NCI-H1417 treated with DMSO at 0.1 percent for 48 hours (cell line): Measurements from ENCODE around the gene TAS1R2.
"Not testable (repeated sequence)": the region's sequence is repeated elsewhere in the genome, so short reads cannot be mapped to it uniquely, and the experiment has no call there.

Source experiments
- DNase-seq: peaks from one replicate; lab custom pipeline; 2025; lab: John Stamatoyannopoulos, UW

Gene TAS1R2

DNA sequence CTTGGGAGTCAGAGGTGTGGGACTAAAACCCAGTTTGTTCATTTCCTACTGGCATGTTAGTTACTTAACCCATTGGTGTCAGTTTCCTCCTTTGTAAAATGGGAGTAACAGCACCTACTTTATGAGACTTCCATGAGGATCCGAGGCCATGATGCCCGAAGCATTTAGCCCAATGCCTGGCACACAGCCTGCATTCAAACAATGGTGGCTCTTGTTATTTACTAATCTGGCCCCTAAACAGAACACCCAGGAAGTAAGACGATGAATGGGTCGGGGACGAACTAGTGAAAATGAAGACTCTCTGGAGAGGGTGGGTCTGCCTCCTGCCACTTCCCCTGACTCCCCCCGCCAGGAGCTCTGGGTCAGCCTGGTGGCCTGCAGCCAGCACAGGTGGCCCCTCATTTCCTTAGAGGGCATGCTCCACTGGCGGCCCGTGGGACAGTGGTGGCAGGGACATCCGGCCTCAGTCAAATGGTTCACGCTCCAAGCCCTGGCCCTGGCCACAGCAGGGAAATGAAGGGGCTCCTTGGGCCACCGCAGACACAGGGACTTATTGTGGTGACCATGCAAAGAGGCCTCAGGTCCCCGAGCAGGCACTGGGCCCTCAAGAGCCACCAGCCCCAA, 9.5 kb upstream of the TAS1R2 start:
- DNase-seq, result no peak

DNA sequence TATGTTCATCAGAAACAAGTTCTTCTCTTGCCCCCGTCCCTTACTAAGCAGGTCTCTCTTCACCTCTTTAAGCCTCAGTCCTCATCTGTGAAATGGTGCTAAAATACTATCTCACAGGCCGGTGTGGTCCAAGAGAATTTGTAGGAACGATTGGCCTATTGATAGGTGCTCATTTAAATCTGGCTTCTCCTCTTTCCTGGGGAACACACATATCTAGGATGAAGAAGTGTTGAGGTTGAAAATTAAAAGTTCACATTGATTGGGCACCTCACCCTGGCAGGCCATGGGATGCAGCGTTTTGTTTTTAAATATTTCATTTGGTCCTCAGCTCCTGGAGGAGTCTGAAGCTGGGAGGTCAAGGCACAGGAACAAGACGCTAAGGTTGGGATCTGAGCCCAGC, 8.9 kb upstream of the TAS1R2 start:
- no peak for DNase-seq

DNA sequence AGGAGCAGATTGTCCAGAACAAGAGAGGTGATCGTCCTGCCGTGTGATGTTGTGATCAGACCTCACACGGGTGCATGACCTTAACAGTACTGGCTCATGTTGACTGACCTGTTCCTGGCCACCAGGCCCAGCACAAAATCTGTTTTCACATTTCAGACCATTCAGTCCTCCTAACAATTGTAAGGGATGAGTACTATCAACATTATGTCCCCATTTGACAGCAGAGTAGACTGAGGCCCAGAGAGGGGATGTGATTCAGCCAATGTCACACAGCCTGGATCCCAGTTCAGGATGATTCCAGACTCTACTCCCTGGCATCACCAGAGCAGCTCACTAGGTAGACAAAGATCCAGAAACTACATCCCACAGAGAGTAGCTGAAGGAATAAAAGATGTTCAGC, 7.4 kb upstream of the TAS1R2 start:
- DNase-seq, result no peak

DNA sequence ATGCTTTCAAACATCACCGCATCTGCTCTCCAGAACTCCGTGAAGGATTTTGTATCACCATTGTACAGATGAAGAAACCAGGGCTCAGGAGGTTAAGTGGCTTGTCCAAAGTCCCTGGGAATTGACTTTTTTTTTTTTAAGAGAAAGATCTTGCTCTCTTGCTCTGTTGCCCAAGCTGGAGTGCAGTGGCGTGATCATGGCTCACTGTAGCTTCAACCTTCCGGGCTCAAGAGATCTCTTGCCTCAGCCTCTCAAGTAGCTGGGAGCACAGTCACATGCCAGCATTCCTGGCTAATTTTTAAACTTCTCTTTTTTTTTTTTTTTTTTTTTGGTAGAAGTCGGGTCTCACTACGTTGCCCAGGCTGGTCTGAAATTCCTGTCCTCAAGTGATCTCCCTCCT, 6.9 kb upstream of the TAS1R2 start:
- no peak for DNase-seq

DNA sequence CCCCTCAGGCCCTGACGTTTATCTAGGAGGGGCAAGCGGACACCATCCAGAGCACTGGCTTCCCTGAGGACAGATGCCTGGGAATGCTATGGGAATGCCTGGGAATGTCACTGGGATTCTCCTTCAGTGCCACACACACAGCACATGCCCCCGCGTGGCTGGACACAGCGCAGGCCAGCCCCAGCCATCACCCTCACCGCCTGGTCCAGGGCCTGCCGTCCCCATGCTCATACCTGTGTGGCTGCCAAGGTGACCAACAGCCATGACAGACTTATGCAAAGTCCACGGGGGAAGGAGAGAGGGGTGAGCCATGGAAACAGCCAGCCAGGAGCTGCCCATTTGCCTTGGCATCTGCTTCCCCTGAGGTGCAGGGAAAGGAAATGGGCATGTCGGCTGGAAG, 5.7 kb upstream of the TAS1R2 start:
- no peak for DNase-seq

DNA sequence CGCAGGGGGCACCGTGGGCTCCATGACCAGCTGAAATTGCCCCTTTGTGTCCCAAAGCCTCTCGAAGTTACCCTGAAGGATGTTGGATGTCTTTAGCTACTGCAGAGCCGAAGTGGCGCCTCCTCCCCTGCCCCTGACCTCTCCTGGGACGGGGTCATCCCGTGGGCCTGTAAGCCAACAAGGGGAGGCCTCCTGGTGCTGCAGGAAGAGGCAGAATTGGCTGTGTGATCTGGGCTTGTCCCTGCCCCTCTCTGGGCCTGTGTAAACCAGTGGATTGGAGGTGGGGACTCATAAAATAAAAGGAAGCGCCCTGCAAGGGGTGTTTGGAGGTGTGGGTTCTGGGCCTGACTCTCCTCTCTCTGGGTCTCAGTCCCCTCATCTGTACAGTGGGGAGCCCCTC, 2.1 kb upstream of the TAS1R2 start:
- no peak for DNase-seq

DNA sequence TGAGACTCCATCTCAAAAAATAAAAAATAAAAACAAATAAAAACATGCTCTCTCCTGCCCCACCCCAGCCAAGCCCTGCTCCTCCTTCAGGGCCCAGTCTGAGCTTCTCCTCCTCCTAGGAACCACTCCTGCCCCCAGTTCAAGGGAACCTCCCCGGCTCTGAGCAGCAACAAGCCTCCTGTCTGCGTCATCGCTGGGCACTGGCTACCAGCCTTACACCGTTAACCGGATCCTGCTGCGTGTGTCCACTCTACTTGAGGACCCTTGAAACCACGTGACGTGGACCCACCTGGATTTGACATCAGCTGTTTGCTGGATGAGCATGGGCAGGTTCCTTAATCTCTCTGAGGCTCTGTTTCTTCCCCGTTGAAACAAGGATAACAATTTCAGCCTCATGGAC, 1.6 kb upstream of the TAS1R2 start:
- DNase-seq, result no peak

DNA sequence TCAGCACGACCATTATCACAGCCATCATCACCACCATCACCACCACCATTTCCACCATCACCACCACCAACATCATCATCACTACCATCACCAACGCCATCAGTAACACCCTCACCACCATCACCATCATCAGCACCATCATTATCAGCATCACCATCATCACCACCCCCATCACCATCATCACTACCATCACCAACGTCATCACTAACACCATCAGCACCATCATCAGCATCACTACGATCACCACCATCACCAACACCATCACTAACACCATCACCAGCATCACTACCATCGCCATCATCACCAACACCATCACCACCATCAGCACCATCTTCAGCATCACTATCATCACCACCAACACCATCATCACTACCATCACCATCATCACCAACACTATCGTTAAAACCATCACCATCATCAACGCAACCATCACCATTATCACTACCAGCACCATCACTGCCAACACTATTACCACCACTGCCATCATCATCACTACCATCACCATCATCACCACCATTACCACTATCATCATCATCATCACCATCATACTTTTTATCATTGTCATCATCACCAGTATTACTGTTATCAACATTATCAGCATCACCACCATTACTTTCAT, 1.3 kb downstream of the TAS1R2 start:
- no peak for DNase-seq

DNA sequence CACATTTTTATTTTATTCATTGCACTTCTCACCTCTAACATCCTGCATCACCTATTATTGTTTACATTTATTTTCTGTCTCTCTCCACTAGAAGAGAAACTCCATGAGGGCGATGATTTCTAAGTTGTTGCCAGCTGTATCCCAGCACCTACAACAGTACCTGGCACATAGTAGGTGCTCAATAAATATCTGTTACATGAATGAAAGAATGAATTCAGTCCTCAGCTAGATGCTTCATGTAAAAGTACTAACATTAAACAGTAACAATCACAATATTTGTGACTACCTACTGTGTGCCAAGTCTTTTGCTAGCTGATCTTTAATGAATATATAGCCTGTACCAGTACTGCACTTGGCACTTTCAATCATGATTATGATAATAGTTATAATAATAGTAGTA, 3.0 kb downstream of the TAS1R2 start:
- DNase-seq, result no peak

DNA sequence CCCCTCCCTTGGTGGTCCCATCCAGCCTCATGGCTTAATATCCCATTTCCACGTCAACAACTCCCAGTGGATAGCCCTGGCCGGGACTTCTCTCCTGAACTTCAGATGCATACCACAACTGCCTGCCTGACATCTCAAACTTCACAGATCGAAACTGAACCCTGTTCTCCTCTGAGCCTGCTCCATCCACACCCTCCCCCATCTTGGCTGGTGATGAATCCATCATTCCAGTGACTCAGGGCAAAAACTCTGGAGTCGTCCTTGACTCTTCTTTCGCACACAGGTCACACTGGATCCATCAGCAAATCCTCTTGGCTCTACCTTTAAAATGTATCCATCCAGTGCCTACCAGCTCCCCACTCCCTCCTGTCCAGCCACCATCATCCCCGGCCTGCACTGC, 3.9 kb downstream of the TAS1R2 start:
- DNase-seq, result no peak

DNA sequence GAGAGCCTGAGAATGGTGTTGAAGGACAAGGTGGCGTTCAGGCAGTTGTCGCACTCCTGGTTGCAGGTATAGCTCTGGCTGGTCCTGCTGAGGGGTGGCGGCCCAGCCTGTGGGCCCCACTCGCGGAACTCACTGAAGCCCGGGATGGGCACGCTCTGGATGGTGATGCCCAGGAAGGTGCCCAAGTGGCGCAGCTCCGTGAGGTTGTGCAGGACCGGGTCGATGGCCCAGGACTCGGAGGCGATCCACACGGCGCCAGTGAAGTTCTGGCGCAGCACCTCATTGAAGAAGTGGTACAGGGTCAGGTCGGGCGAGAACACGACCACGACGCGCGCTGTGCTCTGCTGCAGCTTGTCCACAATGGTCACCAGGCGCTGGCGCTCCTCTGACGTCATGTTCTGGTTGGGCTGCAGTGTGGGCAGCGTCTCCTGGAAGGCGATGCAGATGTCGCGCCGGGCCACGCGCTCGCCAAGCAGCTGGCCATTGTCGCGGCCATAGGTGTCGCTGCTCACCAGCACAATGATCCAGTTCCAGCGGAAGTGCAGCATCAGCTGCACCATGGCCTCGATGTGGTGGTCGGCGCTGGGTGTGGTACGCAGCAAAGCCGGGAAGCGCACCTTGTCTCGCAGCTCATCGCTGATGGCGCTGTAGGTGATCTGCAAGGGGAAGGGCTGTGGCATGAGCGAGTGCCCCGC, 5.0 kb downstream of the TAS1R2 start:
- no peak for DNase-seq

DNA sequence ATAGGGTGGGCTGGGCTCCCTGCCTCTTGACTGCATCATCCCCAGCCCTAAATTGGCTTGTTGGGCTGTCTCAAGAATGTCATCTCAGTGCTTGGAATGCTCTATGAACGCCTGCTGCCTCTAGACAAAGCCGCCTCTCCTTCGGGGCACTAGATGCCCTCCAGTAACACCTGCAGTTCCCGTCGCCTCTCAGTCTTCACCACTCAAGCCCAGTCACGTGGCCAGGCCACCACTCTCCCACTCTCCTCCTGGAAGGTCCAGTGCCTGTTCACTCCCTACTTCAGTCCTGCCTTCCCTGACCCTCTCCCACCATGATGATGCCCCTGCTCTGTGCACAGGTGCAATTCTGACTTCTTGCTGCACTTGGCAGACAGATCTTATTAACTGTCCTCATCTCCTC, 7.0 kb downstream of the TAS1R2 start:
- no peak for DNase-seq

DNA sequence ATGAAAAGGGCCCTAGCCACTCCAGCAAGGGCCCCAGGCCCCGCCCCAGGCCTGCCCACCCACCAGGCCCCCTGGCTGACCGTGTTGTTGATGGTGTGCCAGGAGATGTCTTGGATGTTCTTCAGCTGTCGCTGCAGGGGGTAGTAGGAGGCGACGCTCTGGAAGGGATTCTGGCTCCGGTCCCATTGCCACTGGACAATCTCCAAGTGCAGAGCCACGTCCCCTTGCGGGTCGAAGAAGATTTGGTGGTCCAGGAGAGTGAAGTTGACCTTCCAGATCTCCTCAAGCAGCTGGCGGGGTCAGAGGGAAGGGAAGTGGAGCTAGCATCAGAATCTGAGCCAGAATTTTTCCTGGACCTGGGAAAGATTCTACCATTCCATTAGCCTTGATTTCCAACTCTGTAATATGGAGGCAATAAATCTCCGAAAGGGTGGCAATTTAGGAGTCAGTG, 10.2 kb downstream of the TAS1R2 start:
- DNase-seq, result no peak

DNA sequence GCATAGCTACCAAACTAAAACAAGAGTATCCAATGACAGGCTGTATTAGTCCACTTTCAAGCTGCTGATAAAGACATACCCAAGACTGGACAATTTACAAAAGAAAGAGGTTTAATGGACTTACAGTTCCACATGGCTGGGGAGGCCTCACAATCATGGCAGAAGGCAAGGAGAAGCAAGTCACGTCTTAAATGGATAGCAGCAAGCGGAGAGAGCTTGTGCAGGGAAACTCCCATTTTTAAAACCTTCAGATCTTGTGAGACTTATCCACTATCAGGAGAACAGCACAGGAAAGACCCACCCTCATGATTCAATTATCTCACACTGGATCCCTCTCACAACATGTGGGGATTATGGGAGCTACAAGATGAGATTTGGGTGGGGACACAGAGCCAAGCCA, 11.7 kb downstream of the TAS1R2 start:
- not testable (repeated sequence) for DNase-seq

DNA sequence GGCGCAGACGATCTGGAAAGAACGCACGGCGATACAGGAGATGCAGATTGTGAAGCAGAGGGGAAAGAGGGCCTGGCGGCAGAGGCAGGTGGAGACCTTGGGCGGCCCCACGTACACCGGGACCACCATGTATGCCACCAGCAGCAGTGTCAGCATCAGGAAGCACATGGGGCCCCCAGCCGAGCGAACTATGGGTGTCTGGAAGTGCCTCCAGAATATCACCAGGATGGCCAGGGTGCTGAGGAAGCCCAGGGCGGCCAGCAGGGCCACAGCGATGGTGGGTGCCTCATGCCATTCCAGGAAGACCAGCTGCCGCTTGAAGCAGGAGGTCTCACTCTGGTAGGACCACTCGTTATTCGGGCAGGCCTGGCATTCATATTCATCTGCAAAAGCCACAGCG, 19.3 kb downstream of the TAS1R2 start:
- no peak for DNase-seq

DNA sequence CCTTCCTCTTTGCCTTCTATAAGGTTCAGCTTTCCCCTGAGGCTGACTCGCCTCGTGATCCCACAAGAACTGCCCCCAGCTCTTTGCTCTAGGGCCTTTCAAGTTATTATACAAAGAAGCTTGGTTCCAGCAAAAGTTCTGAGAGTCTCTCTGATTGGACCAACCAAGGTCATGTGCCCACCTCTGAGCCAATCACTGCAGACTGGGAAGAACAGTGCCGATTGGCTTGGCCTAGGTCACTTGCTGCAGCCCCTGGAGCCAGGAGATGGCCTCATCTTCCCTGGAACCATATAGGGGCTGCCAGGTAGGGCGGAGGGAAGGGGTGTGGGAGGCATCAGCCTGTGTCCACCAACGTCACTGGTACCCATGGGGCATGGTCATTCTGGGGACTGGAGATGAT, 22.8 kb downstream of the TAS1R2 start:
- DNase-seq, result no peak

DNA sequence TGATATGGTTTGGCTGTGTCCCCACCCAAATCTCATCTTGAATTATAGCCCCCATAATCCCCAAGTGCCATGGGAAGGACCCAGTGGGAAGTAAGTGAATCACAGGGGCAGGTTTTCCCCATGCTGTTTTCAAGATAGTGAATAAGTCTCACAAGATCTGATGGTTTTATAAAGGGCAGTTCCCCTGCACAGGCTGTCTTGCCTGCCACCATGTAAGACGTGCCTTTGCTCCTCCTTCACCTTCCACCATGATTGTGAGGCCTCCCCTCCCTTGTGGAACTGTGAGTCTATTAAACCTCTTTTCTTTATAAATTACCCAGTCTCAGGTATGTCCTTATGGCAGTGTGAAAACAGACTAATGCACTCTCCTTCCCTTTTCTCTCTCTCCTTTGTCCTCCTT, 27.1 kb downstream of the TAS1R2 start:
- not testable (repeated sequence) for DNase-seq

DNA sequence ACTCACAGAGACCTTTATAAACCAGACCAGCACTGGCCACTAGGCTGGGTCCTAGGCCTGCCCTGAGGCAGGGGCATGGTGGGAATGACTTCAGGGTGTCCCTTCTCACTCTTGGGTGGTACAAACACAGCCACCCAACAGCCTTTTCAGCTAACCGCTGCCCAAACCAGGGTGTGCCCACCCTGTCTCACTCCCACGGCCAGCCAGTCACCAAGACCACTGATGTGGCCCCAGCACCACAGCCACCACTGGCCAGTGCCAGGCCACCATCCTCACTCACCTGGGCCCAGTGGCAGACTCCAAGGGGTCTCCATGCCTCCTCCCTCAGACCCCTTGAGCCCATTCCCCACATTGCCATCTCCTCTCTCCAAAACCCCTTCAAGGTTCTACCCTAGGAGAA, 27.8 kb downstream of the TAS1R2 start:
- no peak for DNase-seq

DNA sequence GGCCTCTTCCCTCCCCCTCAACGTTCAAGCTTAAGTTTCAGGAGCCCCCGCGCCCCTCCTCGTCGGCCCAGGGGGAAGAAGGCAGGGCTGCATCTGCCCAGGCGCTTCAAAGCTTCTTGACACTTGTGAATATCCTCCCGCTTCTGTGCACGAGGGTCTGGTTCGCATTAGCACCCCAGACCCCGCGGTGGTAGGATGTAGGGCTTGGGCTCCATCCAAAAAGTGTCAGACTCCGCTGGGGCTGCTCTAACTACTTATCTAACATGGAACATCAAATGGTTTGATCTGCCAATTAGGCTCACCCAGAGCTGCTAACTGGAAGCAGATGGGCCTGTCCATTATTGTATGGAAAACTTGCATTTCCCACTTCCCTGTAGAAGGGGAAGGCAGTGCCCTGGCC, 28.9 kb downstream of the TAS1R2 start:
- DNase-seq, result no peak

DNA sequence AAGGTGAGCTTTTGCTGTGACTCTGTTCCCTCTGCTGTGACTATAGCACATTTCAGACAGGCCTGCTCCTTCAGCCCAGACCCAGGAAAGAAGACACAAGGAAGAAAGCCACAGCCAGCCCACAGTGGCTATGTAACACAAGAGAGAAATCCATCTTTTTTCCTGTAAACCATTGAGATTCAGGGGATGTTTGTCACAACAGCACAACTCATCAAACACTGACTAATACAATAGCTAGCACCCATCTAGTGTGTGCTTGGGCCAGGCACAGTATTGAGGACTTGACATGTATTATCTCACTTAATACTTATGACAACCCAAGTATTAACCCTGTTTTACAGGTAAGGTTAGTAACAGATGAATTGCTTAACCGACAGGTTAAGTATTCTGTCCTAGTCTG, 29.8 kb downstream of the TAS1R2 start:
- no peak for DNase-seq

DNA sequence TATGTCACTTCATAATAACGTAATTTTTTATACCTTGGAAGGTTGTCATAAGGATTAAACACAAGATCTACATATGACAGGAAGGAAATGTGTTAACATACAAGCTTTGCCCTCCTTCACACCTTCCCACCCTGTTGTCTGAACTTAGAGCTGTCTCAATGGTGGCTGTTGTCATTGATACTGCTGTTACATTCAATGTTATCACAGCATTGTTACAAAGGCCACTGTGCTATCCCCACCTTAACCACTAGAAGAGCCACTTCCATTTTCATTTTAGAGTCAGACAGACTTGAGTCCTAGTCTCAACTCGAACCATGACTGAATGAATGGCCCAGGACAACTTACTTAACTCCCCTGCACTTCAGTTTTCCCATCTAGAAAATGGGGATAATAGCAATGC, 31.2 kb downstream of the TAS1R2 start:
- no peak for DNase-seq

DNA sequence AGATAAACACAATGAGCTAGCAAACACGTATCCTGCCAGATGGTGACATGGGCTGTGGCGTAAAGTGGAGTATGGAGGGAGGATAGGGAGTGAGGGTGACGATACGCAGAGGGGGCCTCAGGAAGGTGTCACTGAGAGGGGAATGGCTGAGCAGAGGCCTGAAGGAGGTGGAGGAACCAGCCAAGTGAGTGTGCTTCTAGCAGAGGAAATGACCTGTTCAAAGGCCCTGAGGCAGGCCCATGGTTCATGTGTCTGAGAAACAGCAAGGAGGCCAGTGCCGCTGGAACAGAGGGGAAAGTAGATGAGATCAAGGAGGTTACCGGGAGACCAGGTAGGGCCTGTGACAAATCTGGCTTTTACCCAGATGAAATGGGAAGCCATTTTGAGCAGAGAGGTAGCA, 36.0 kb downstream of the TAS1R2 start:
- DNase-seq, result no peak

DNA sequence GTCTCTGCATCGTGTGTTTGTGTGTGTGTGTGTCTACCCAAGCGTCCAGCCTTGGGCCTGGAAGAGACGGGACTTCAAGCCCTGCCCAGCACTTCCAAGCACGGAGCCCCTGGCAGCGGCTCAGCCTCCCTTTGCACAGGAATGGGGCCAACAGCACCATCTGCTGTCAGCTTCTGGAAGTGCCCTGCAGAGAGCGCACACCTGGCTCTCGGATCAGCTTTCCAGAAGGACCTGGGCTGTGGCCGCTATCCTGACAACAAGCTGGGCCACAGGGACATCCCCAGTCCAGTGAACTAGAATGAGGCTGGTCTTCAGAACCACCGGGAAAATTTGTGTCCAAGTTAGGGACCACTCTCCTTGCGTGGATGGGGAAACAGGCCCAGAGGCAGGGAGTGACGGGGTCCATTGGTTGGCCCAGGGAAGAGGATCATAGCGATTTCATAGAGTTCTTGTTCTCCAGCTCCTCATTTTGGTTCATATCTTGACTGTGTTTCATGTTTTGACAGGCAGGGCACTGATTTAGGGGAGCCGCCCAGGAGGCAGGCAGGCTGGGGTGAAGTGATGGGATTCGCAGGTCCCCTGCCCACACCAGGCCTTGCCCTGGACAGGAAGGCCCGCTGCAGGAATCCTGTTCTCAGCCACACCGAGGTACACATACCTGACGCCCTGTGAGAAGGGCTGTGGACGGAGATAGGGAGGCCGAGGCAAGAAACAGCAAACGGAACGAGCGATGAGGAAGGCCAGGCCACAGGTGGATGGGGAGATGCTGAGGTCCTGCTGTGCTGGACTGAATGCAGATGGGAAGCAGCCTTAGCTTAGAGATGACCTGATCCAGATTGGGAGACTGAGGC, 38.4 kb downstream of the TAS1R2 start:
- DNase-seq, result peak; percentile 0
